IPS-18c (cell line): Measurements from ENCODE around the gene ITGB2.
A peak's percentile ranks its signal among the peaks of the same experiment; 100 is the strongest.
"Not testable (repeated sequence)": the region's sequence is repeated elsewhere in the genome, so short reads cannot be mapped to it uniquely, and the experiment has no call there.

Source experiments
- H3K4me3 ChIP-seq: 2 replicates; pipeline ENCODE4 v1.7.0; 2013; ENCODE audit warnings: low read depth, mild to moderate bottlenecking, low read length, moderate library complexity; ENCODE audit not compliant: insufficient read depth
- H3K9me3 ChIP-seq: one replicate; pipeline ENCODE4 v1.6.1; 2013; ENCODE audit warnings: mild to moderate bottlenecking, low read length, moderate library complexity; ENCODE audit not compliant: control insufficient read depth, insufficient read depth

ITGB2 gene

DNA sequence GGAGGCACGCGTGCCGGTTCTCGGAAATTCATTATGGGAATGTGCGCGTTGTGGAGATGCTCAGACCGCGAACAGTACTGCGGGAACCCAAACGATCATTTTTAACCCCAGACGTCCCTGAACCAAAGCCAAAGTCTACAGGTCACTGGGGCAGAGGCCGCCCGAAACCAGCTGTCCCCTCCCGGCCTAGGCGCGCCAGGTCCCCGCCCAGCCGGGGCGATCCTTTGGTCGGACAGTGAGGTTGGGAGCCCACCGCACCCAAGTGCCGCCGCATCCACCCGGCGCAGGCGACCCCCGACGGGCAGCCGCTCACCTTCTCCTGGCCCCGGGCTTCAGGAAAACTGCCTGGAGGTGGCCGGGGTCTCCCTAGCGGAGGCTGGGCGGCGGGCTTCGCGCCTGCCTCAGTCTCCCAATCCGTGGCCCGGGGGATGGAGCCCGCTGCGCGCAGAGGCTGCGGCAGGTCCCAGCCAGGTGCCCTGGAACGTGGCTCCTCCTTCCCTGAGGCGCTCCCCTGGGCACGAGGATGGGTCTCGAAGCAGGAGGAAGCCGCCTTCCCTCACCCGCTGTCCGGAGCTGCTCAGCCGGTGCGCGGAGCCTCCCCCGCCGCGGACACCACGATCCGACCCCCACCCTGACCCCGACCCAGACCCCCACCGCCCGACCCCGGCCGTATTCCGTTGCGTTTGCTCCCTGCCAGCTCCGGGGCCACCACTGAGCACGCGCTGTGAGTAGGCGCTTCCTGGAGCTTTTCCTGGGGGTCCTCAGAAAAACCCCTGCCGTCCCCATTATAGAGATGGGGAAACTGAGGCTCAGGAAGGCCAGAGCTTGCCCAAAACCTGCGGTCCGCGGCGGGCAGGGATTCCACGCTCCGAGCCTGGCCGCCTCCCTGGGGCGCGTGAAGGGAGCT, 11.1 kb upstream of the ITGB2 start:
- peak overlapping the region; percentile 41 for H3K4me3 ChIP-seq

DNA sequence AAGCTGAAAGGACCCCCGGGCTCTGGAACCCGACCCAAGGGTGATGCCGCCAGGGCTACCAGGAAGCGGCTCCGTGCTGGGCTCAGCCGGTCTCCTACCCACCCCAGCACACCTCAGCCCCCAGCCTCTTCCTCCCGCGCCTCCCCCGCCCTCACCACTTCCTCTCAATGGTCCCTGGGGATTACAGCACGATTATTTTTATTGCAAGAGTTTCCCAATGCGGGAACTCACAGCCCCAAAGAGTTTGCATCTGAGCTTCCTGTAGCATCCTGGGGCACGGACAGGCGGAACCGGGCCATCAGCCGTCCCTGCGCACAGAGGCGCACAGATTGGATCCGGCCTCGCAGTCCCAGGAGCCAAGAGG, 10.4 kb upstream of the ITGB2 start:
- peak overlapping the region; percentile 41 for H3K4me3 ChIP-seq
- no peaks in the 10 kb centered on the region for H3K9me3 ChIP-seq

More for the DNA sequence above, 11.1 kb upstream of the ITGB2 start:
- H3K9me3 ChIP-seq: no peaks in the 10 kb centered on the region

DNA sequence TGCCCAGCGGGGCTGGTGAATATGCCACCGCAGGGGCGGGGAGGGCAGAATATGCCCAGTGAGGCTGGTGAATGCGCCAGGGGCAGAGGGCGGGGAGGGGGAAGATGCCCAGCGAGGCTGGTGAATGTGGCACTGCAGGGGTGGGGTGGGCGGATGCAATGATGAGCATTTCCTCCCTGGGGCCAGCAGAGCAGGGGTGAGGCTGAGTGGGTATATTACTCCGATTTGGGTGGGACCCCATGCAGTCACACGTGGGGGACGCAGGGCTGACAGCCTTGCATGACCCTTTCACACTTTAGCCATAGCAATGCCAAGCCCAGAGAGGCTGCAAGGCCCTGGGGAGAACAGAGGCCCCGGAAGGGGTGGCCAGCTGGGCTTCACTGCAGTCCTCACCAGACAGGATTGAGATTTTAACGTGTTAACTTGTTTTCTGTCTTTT, 9.9 kb upstream of the ITGB2 start:
- Histone ChIP-seq H3K9me3 (no peaks in the 10 kb centered on the region), H3K4me3 (no peak overlapping the region)

DNA sequence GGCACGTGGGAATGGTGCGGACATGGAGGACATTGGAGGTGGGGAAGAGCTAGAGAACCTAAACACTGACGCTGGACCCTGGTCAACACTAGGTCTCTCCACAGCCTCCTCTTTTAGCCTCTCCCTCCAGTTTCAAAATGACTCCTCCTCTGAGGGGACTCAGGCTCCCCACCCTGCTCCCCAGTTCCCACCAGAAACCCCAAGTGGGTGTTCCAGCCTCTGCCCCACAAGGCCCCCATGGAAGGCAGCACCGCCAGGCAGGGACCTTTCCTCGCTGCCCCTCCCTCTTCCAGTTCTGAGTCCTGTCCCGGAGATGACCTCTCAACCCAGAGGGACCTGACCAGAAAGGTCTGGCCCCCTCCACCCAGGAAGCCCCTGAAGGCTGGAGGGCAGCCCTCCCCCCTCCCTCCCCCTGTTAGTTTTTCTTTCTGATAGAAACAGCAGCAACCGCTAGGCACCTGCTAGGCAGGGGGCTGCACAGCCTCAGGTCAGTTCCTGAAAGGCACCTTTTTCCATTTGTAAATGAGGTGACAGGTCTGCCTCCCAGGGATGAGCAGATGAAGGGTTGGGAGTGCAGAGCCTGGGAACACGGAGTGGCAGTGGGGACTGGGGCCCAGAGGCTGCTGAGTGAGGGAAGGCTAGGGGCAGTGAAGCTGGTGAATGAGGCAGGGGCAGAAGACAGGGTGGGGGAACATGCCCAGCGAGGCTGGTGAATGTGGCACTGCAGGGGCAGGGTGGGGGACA, 9.3 kb upstream of the ITGB2 start:
- no peak overlapping the region for H3K4me3 ChIP-seq
- no peaks in the 10 kb centered on the region for H3K9me3 ChIP-seq

DNA sequence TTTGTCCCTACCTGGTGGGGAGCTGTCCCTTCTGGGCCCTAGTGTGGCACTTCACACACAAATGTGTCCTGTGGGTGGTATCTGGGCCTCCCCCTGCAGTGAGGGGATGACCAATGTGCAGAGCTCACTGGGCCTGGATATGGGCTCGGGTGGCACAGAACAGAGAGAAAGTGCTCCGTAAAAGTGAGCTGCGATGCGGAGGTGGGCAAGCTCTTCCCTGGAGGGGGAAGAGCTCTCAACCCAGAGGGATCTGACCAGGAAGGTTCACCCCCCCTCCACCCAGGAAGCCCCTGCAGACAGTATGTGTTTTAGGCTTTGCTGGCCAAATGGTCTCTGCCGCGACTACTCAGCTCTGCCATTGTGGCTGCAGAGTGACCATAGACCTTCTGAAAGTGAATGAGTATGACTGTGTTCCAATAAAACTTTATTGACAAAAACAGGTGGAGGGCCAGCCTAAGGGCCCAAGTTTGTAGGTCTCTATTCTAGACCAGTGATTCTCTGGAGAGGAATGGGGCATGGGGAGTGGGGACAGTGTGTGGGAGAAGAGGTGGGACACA, 8.6 kb upstream of the ITGB2 start:
- Histone ChIP-seq H3K9me3 (no peaks in the 10 kb centered on the region), H3K4me3 (no peak overlapping the region)

DNA sequence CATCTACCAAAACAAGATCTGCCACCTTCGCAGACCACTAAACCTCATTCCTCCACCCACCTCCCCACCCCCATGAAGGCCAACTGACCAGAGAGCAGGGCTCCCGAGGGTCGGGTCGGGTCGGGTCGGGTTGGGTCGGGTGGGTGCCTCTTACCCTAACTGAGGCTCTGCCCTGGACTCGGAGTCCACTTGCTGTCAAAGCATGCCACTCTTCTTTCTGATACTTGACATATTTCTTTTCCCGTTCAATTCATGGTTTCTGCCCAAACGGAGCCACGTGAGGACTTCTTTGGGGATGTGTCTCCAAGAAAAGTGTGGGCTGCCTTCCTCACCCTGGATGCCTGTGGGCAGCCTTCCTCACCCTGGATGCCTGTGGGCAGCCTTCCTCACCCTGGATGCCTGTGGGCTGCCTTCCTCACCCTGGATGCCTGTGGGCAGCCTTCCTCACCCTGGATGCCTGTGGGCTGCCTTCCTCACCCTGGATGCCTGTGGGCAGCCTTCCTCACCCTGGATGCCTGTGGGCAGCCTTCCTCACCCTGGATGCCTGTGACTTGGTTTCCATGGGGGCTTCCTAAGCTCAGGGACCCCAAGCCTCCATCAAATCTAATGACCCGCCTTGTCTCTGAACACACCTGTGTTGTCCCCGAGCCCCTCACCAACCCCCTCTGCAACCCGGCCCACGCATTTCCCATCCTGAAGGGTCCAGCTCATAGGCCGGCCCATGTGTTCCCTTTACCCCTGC, 8.0 kb upstream of the ITGB2 start:
- H3K4me3 ChIP-seq, H3K9me3 ChIP-seq: not testable (repeated sequence)

DNA sequence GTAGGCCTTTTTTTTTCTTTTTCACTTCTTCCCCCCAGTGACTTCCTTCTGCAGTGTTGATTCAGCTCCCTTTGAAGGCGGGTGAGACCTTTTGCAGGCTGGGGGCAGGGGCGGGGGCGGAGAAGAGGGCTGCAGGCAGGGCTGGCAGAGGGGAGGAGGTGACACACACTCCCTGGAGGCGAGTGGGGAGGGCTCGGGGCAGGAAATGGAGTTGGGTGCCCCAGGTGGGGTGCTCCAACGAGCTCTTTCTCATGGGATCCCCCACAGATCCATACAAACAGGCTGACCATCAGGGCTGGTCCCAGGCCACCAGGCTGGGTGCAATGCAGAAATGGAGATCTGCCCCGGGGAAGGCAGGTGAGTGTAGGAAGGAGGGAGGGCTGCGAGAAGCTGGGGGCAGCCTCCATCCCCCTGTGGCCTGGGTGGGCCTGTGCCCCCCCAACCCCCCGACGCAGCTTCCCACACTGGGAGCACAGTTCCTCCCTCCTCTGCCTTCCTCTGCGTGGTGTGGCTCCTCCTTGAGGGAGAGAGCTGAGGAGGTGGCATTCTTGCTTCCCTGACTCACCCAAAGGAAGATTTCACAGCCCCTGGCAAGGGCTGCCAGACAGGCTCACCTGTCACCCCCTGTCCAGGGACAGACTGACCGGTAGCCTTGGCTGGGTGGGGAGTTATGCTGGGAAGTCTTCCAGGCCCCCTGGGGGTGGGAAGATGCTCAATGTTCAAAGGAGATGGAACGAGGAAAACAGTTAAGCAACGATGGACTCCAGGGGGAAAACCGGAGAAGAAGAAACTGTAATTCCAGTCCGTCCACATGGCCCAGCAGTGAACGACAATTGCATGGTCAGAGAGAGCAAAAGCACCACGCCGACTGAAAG, 7.1 kb upstream of the ITGB2 start:
- Histone ChIP-seq H3K9me3 (no peaks in the 10 kb centered on the region), H3K4me3 (peak overlapping the region; percentile 4; the same call in 1 of the 2 replicates)

DNA sequence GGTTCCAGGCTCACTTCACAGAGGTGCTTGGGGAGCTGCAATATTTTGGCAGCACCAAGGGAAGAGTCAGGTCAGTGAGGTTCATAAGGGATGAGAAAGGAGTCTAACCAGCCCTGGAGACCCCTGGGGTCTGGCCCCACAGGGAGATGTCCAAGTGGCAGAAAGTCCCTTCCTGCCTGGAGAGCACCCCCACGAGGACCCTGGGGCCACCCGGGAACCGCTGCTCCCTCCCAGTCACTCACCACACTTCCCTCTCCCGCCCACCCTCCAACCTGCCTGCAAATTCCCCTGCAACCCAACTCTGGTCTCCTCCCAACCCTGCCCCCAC, 6.5 kb upstream of the ITGB2 start:
- Histone ChIP-seq H3K9me3 (no peaks in the 10 kb centered on the region), H3K4me3 (no peak overlapping the region)

DNA sequence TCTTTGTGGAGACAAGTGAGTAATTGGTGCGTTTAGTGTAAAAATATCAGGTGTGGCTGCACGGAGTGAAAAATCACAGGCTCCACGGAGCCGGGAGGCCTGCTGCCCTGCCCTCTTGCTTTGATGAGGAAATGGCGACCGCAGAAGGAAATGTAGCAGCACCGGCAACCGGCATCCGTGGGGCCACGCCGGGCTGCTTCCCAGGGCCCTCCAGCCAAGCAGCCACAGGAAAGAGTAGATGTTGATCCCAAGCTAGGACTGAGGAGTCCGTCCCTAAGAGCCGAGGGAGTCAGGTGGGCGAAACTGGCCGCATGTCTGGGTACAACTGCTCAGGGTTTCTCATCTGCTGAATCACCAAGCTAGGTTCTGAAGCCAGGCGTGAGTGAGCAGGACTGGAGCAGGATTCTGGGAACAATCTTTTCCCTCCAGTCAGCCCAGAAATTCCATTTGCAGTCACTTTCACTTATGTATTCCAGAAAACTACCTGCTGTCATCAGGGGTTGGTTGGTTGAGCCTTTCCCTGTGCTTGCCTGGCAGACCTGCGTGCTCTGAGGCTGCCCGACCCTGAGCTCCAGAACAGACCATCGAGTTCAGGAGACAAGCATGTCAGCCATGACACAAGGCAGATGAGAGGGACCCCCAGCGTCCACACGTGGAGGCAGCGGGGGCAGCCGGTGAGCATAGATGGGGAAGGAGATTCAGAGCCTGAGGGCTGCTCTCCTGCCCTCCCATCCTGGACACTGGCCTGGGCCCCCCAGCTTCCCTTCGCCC, 5.8 kb upstream of the ITGB2 start:
- Histone ChIP-seq H3K9me3 (no peaks in the 10 kb centered on the region), H3K4me3 (no peak overlapping the region)

DNA sequence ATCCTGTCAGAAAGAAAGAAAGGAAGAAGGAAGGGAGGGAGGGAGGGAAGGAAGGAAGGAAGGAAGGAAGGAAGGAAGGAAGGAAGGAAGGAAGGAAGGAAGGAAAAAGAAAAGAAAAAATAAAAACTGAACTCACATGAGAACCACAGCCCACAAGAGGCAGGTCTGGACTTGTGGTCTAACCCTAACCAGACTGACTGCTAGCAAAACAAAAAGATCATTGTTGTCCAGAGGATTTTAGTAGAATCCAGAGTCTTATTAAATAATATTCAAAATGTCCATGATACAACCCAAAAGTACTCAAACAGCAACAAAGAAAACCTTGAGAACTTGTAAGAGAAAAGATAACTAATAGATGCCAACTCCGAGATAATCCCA, 4.7 kb upstream of the ITGB2 start:
- Histone ChIP-seq H3K9me3 (no peaks in the 10 kb centered on the region), H3K4me3 (no peak overlapping the region)

DNA sequence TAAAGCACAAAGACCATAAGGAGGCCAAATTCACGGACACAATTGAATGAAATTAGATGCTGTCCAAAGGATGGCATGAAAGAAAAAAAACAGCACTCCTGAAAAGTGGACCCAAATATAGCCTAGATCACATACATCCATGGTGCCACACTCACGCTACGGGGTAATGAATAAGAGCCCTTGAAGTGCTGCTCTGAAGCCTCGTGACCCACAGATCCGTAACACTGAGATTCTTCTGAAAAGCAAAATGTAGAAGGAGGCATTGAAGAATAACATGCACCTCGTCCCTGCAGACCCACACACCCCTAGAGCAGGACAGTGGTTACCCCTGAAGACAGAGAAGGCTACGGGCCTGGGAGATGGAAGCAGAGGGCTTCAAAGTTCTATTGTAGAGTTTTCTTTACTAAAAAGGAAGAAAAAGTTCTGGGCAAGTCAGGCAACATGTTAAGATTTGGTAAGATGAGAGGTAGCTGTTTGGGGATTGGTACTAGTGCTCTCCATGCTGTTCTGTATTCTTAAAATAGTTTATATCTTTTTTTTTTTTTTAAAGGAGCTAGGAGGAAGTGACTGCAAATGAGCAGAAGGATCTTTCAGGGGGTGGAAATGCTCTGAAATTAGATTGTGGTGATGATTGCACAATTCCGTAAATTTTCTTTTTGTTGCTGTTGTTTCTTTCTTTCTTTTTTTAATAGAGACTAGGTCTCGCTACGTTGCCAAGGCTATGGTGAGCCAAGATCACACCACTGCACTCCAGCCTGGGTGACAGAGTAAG, 4.1 kb upstream of the ITGB2 start:
- no peak overlapping the region for H3K4me3 ChIP-seq
- H3K9me3 ChIP-seq: no peaks in the 10 kb centered on the region

DNA sequence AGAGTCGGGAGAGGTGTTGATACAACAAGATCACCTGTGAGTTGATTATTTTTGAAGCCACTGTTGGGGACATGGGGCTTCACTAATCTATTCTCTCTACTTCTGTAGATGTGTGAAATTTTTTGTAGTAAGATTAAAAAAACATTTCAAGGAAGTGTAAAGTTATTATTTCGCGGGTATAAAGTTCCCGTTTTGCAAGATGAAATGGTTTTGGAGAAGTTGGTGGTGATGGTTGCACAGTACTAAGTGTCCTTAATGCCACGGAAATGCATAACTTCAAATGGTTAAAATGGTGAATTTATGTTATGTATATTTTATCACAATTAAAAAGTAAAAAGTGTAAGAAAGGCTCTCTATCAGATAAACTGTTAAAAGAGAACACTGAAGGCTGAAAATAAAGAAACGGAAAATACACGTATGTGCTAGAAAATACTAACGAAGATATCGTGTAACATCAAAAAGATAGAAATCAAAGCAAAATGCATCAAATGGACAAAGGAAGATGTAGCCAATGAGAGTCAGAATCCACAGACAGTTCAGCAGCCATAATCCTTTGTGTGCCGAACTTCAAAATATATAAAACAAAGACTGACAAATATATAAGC, 2.9 kb upstream of the ITGB2 start:
- Histone ChIP-seq H3K4me3 (no peak overlapping the region), H3K9me3 (no peaks in the 10 kb centered on the region)

DNA sequence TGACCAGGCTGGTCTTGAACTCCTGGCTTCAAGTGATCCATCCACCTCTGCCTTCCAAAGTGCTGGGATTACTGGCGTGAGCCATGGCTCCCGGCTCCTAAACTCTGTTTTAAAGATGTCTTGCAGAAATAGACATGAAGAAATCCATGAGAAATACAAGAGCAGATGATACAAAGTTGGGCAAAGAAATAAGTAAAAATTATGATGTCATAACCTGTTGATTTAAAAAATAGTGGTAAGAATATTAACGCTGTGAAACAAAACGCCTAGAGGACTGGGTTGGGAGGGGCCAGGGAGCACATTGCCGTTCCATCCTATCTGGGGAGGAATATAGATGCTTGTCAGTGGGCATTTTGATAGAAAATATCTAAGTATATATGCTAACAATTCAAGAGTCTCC, 1.2 kb upstream of the ITGB2 start:
- Histone ChIP-seq H3K9me3 (no peaks in the 10 kb centered on the region), H3K4me3 (no peak overlapping the region)

DNA sequence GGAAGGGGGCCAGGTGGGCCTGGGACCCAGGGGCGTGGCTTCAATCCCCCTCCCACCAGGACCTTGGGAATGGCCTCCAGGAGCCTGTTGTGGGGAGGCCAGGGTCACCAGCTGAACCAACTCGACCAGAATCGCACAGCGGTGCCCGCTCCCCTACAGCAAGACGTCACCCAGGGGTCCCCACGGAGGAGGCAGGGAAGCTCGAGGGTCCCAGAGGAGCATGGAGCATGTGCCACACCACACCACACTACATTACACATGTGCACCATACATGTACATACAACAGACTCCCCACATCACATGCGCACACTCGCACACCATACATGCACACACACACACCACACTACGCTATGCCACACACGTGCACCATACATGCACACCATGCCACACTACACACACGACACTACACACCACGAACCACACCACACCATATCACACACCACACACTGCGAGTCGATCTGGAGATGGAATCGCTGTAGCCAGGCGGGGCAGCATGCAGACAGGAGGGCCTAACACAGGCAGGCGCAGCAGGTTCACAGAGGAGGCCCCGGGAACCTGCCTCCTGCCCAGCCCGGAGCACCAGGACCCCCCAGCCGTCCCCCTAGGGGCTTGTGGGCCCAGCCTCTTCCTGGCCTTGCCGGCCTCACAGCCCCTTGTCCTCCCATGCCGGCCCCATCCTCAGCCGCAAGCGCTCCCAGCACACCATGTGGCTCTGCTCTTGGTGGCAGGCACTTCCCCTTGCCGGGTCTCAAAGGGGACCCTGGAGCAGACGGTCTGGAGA, 596 bp downstream of the ITGB2 start:
- H3K9me3 ChIP-seq: no peaks in the 10 kb centered on the region
- H3K4me3 ChIP-seq: no peak overlapping the region
